Tibial nerve (tissue), 4 donors: ENCODE data around the gene CADPS.

Experiments used
- CTCF ChIP-seq, 5 experiments: fragments of 200-600 bp in 3 of 5; fragments of 450-650 bp in 2 of 5; sonication (generic) in 3 of 5; IDR thresholded peaks; one replicate each; pipeline ENCODE4 v1.5.1; 2016 to 2019; ENCODE audit warnings: antibody characterized with exemption in 5 of 5, mild to moderate bottlenecking in 3 of 5, moderate library complexity in 2 of 5
- EP300 ChIP-seq, 2 donors: sonication (generic); formaldehyde crosslinking; IDR thresholded peaks; one replicate each; pipeline ENCODE4 v1.6.1; 2017; ENCODE audit warnings: antibody characterized with exemption in 2 of 2, mild to moderate bottlenecking in 1 of 2

- TF ChIP-seq CTCF (IDR thresholded peaks at IDR 0.05), result no peak
- no peak for TF ChIP-seq EP300 (IDR thresholded peaks at IDR 0.05)
Measured at GRCh38 chr3:62585861-62586260, 289.4 kb downstream of the CADPS start.
